IPS-18c (cell line): ENCODE results near the gene ZDHHC7.
"Not testable (repeated sequence)": the region's sequence is repeated elsewhere in the genome, so short reads cannot be mapped to it uniquely, and the experiment has no call there.

Experiments used
- H3K4me3 ChIP-seq: 2 replicates; pipeline ENCODE4 v1.7.0; 2013; ENCODE audit warnings: low read depth, mild to moderate bottlenecking, low read length, moderate library complexity; ENCODE audit not compliant: insufficient read depth
- H3K9me3 ChIP-seq: one replicate; pipeline ENCODE4 v1.6.1; 2013; ENCODE audit warnings: mild to moderate bottlenecking, low read length, moderate library complexity; ENCODE audit not compliant: control insufficient read depth, insufficient read depth

Gene ZDHHC7, protein sequence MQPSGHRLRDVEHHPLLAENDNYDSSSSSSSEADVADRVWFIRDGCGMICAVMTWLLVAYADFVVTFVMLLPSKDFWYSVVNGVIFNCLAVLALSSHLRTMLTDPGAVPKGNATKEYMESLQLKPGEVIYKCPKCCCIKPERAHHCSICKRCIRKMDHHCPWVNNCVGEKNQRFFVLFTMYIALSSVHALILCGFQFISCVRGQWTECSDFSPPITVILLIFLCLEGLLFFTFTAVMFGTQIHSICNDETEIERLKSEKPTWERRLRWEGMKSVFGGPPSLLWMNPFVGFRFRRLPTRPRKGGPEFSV

DNA sequence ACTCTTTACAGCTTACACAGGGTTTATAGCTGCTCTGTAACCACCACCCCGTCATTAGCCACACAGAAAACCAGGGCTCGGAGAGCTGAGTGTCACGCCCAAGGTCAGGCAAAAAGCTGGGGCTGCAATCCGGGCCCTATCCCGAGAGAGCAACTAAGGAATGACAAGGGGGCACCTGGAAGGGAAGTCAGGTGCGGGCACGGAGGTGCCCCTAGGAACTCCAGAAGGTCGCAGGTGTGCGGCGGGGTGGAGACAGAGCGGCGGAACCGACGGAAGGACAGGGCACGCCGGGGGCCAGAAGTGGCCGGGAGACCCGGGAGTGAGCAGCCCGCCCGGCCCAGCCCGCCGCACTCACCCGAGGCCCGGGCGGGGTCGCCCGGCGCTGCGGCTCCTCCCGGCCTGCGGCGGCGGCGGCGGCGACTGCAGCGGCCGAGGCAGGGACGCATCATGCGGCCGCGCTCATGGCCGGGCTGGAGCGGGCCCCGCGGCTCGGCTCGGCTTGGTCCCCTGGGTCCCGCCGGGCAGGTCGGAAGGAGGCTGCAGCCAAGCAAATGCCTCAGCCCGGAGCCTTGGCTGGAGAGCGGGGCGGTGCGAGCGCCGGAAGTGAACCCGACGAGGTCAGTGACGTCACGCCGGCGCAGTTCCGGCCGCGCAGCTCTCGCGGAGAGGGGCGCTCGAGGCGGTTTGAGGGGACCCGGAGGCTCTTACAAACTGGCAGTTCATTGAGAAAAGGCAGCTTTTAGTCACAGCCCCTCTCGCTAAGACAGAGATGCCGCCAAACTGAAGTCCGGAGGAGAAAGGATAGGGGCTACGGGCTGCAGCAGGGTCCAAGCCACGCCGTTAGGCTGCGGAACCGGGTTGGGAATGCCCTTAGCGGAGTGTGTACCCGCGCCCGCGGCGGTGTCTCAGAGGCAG lies at the start of gene ZDHHC7:
ZDHHC7 (minus strand) TSS at position 605 of the 915 bp plus-strand sequence. CDS start 20,917 bp downstream, outside the sequence.
- peaks cover 5% of the 10 kb centered on the region for H3K9me3 ChIP-seq
- peak within 1 kb of the TSS; percentile 75 for H3K4me3 ChIP-seq

DNA sequence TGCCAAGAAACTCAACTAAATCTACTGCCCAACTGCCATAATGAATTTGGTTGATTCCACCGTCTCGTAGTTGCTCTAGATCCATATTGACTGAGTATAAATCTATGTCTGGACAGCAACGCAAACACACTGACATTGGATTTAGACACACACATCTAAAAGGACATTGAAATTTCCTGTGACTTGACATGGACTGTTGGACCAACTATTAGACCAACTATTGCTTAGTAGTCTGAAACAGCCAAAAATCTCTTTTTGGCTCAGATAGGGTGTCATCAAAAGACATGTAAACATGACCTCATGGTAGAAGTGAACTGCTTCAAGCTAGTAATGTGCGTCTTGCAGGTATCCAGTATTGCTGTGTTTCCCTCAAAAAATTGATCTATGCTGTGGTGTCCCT lies 47.6 kb upstream of the ZDHHC7 start:
- Histone ChIP-seq H3K9me3 (no peaks in the 10 kb centered on the region), H3K4me3 (no peak overlapping the region)

DNA sequence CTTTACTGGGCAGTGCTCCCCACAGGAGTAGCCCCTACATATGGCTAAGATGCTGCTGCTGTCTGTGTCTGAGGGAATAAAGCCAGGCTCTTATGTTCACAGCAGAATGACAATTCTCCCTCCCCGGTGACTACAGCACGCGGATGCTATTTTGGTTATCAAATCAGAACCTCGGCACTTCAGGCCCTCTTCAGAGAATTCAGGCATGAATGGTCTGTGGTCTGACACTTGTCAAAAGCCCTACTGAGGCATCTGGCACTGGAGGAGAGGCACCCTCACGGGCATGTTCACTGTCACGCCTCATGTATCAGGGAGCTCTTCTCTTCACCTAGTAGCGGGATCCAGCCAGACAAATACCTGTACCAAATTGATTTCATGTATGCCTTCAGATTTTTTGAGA lies 46.6 kb upstream of the ZDHHC7 start:
- no peak overlapping the region for H3K4me3 ChIP-seq
- no peaks in the 10 kb centered on the region for H3K9me3 ChIP-seq

DNA sequence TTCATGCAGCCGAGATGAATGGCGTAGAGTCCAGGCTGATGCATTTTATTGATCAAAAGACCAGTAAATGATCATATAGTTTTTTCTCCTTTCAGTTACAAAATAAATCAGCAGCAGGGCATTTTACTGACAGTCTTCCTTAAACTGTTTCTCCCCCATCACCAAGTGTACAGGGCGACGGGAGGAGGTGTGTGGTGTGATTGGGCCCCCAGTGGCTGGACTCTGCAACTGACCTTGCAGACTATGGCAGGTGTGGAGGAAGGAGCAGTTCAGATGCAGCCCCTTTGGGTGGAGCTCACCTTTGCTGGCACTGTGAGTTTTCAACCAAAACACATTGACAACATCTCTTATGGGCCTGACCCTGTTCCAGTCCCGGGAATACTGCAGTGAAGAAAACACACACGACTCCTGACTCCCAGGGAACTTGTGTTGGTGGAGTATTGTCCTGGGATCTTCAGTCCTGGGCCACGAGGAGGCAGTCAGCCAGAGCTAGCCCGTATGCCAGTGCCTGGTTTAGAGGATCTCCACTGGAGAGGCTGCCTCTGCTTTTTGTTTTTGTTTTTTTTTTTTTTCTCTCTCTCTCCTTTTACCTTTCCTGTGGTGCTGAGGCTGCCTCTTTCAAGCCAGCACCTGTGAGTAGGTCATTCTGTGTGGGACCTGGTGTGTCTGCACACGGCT lies 46.0 kb upstream of the ZDHHC7 start:
- no peak overlapping the region for H3K4me3 ChIP-seq
- H3K9me3 ChIP-seq = no peaks in the 10 kb centered on the region

DNA sequence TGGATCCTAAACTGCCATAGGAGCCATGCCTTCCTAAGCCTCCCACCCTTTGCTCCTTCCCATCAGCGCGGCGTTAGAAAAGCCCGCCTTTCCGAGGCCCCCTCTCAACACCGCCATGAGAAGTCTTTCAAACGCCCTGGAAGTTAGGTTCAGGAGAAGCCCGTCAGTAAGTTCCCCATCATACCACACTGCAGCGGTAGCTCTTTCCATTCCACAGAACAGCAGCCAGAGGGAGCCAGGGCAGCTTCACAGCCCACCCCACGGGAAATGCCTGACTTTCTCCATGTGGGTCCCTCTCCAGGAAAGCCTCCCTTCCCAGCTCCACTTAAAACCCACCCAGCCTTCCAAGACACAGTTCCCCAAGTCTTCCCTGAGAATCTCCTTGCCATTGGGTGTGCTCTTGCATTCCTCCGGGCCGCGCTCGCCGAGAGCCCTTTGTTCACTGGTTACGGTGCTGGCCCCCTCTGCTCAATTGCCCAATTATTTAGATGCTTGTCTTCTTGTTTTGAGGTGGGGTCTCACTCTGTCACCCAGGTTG lies 44.9 kb upstream of the ZDHHC7 start:
- H3K9me3 ChIP-seq = no peaks in the 10 kb centered on the region
- no peak overlapping the region for H3K4me3 ChIP-seq

DNA sequence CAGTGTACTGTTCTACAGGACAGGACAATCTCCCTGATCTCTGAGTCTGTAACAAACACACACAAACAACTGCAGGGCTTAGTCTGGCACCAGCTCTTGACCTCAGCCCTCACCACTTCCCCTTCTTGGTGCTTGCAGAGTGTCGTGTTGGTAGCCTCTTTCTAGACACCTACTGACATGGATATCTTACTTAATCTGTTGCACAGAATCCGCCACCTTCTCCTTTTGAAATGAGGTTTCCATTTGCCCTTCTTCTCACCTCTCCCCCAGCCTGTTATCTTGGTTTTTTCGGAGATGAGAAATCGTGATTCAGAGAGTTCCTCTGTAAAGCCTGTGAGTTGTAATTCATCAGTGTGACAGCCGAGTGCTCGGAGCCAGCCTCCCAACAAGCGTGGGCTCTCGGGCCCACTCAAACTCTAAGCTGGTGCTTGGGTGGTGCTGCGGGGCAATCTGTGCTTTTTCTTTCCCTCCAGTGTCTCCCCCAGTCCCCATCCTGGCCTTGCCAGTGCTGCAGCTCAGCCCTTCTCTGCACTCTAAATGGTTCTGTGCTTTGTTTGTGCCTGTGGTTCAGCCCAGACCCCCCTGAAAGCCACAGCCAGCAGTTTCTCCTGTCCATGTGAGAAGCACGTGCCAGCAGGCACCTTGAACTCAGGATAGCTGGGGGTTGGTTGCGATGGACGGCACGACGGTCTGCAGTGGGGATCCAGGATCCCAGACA lies 44.3 kb upstream of the ZDHHC7 start:
- Histone ChIP-seq H3K9me3 (no peaks in the 10 kb centered on the region), H3K4me3 (no peak overlapping the region)

DNA sequence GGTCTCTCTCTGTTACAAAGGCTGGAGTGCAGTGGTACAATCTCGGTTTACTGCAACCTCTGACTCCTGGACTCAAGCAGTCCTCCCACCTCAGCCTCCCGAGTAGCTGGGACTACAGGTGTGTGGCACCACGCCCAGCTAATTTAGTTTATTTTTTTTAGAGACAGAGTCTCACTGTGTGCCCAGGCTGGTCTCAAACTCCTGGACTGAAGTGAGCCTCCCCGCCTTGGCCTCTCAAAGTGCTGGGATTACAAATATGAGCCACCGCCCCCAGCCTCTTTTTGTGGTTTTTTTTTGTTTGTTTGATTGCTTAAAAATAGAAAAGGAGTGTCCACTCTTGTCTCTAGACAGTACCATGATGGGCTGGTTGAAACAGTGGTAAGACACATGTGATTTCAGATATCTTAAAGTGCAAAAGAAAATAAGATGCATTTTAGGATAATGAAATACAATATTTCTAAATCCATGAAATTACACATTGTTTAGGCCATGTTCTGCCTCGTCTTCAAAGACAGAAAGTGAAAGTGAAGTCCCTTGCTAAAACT lies 43.7 kb upstream of the ZDHHC7 start:
- Histone ChIP-seq H3K4me3 (no peak overlapping the region), H3K9me3 (no peaks in the 10 kb centered on the region)

DNA sequence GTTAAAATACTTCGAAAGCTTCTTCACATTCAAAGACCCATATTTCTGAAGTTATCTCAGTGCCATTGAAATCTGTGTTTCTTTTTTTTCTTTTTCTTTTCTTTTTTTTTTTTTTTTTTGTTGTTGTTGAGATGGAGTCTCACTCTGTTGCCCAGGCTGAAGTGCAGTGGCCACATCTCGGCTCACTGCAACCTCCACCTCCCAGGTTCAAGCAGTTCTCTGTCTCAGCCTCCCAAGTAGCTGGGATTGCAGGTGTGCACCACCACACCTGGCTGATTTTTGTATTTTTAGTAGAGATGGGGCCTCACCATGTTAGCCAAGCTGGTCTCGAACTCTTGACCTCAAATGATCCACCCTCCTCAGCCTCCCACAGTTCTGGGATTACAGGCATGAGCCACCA lies 43.0 kb upstream of the ZDHHC7 start:
- H3K9me3 ChIP-seq, H3K4me3 ChIP-seq: not testable (repeated sequence)

DNA sequence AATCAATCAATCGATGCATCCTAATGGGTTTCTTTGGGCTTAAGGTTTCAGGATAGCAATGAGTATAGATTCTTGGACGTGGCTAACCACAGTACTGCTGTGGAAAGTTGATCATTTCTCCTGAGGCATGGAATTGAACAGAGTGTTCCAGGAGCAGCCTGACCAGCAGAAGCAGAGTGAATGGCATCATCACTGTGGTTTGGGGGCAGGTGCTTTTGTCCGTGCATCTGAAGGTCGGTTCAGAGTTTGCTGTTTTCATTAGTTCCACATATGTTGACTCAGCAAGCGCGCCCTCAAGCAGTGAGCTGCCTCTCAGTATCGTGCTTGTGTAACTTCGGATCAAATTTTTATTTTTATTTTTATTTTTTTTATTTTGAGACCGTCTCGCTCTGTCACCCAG lies 41.2 kb upstream of the ZDHHC7 start:
- Histone ChIP-seq H3K9me3 (no peaks in the 10 kb centered on the region), H3K4me3 (no peak overlapping the region)

DNA sequence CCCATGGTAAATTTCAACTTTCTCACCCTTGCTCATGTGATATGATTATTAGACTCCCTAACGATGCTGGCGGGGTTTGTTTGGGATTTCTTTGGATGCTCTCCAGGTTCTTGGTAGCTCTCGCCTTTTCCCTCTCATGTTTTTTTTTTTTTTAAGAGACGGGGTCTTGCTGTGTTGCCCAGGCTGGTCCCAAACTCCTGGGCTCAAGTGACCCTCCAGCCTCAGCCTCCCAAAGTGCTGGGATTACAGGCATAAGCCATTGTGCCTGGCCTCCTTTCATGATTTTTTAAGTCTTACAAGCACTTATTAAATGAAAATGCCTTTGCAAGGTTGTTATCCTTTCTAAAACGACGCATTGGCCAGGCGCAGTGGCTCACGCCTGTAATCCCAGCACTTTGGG lies 40.3 kb upstream of the ZDHHC7 start:
- Histone ChIP-seq H3K4me3 (no peak overlapping the region), H3K9me3 (no peaks in the 10 kb centered on the region)

DNA sequence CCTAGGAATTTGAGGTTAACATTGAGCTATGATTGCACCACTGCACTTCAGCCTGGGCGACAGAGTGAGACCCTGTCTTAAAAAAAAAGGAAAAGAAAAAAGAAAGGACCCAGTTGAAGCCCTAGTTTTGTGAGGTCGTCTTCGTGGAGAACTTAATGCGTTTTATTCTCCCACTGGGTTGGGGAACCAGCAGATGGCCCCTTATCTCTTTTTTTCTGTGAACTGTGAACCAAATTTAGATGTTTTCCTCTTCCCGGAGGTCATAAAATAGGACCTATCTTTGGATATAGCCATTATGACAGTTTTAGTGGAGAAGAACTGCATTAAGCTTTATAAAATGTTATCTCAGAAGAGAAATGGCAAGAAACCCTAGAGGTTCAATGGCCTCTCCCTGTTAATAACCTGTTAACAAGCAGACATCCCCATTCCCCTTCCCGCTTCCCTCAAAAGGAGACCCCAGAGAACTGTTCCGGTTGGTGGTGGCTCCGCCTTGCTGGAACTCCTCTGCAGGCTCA lies 39.8 kb upstream of the ZDHHC7 start:
- H3K4me3 ChIP-seq = no peak overlapping the region
- H3K9me3 ChIP-seq = no peaks in the 10 kb centered on the region

DNA sequence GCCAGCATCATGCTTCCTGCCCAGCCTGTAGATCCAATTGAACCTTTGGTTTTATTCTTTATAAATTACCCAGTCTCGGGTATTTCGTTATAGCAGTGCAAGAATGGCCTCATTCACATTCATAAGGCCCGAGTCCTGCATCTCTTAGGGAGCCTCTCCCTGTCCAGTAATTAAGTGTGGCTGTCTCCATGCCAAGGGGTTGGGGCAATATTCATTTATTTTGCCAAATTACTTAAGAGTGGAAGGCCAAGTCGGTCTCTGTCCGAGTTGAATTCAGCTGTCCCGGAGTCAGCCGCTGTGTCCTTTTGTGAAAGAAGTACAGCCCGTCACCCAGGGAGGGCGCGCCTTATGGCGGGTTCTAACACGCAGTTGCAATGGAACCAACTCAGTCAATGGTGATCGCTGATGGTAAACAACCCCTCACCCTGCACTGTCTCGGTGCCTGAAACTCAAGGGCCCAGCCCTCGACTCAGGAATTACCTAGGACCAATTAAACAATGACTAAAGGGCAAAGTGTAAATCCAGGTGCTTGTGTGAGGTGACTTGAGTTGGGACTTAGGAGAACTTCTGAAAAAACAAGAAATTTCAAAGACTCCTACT lies 38.5 kb upstream of the ZDHHC7 start:
- H3K4me3 ChIP-seq = no peak overlapping the region
- H3K9me3 ChIP-seq = no peaks in the 10 kb centered on the region

DNA sequence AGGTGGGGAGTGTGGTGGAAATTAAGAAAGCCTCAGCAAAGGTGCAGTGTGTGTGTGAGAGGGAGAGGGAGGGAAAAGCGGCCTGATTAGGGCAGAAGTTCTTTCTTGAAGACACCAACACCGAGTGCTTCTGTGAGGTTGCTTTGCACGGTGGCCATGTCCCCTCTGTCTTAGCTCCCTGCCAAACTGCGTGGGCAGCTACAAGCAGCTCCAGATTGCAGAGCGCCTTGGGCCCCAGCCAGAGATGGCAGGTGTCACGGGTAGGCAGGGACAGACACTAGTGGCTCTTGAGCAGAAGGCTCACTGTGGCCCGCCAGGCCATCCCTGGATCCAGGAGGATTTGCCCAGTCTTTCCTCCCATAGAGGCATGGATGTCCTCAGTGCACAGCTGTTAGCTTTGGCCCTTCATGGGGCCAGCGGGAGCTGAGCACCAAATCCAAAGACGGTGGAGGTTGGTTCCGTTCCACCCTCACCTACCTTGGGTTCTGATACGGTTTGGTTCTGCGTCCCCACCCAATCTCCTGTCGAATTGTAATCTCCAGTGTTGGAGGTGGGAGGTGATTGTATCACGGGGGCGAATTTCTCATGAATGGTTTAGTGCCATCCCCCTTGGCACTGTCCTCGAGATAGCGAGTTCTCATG lies 37.7 kb upstream of the ZDHHC7 start:
- no peaks in the 10 kb centered on the region for H3K9me3 ChIP-seq
- H3K4me3 ChIP-seq = no peak overlapping the region

DNA sequence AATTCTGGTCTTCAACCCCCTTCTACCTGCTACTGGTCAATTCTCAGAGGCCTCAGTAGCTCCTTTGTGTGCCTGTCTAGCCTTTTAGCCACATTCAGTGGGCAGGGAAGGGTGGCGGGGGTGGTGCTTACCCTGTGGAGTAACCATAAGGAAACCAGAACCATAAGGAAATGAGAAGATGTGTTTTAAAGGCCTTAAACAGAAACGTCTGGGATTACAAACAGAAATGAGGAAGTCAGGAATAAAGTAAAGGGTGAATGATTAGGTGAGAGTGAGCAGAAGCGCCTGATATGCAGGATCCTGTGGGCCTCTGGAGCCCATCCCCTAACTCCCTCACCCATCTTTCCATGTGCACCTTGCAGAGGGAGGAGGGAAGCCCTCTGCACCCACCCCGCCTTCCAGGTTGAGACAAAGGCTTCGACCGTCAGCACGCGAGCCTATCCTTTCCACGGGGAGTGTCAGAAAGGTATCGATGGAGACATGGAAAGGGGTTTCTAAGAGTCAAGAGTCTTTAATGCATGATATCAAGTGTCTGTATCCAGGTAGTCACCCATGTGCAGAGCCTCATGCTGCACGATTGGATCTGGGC lies 36.6 kb upstream of the ZDHHC7 start:
- Histone ChIP-seq H3K4me3 (no peak overlapping the region), H3K9me3 (no peaks in the 10 kb centered on the region)
